ENCODE data around the gene SMARCC1.
"Not testable (repeated sequence)": the region's sequence is repeated elsewhere in the genome, so short reads cannot be mapped to it uniquely, and the experiment has no call there.

The SMARCC1 gene

DNA sequence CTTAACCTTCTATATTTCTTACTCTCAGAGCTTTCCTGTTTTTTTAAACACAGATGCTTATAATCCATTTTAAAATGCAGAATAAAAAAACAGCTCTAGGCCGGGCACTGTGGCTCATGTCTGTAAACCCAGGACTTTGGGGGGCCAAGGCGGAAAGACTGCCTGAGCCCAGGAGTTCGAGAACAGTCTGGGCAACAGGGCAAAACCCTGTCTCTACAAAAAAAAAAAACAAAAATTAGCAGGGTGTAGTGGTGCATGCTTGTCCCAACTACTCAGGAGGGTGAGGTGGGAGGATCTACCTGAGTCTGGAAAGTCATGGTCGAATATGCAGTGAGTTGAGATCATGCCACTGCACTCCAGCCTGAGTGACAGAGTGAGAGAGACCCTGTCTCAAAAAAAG lies 15.5 kb downstream of the SMARCC1 start:
- no peak for DNase-seq (ENCODE audit: low read depth)

DNA sequence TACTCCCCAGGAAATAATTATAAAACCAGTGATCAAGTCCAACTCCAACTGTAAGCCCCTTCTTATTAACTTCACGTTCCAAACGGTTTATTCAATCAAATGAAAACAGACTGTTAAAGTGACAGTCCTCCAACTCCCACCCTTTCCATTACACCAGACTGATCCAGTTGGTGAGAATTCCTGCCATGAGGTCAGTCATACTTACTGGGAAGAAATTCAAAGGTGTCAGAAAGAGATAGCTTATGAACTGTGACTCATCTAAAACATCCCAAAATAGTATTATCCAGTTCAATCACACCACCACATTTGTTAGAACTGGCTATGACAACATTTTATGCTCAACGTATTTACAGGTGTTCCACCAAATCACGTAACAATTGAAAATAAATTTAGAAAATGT lies 19.5 kb downstream of the SMARCC1 start:
- DNase-seq (ENCODE audit: low read depth) = peak; percentile 30

DNA sequence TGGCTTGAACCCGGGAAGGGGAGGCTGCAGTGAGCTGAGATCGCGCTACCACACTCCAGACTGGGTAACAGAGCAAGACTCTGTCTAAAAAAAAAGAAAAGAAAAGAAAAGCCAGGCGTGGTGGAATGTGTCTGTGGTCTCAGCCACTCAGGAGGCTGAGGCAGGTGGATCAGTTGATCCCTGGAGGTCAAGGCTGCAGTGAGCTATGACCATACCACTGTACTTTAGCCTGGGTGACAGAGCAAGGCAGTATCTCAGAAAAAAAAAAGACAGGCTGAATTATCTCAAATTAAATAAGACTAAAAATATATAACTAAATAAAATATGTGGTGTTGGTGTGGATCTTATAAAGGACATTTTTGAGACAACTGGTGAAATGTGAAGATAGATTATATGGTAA lies 20.6 kb downstream of the SMARCC1 start:
- no peak for DNase-seq (ENCODE audit: low read depth)

DNA sequence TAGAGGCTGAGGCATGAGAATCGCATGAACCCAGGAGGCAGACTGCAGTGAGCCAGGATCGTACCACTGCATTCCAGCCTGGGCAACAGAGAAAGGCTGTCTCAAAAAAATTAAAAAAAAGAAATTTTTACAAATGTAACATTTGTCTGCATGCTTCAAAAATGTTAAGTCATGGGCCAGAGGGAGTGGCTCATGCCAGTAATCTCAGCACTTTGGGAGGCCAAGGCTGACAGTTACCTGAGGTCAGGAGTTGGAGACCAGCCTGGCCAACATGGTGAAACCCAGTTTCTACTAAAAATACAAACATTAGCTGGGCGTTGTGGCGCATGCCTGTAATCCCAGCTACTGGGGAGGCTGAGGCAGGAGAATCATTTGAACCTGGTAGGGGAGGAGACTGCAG lies 21.5 kb downstream of the SMARCC1 start:
- not testable (repeated sequence) for DNase-seq (ENCODE audit: low read depth)

DNA sequence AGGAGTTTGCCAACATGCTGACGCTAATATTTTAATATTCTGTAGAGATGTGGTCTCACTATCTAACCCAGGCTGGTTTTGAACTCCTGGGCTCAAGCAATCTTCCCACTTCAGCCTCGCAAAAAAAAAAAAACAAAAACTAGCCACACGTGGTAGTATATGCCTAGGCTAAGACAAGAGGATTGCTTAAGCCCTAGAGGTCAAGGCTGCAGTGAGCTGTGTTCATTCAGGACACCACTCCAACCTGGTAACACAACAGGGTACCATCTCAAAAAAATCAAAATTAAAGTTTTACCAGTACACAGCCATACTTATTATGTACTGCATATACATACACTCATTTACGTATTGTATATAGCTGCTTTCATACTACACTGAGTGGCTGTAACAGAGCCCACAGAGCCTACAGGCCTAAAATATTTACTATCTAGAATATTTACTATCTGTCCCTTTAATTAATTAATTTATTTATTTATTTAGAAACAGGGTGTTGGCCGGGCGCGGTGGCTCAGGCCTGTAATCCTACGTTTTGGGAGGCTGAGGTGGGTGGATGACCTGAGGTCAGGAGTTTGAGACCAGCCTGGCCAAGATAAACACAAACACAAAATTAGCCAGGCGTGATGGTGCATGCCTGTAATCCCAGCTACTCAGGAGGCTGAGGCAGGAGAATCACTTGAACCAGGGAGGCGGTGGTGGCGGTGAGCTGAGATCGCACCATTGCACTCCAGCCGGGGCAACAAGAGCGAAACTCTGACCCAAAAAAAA lies 23.2 kb downstream of the SMARCC1 start:
- no peak for DNase-seq (ENCODE audit: low read depth)

DNA sequence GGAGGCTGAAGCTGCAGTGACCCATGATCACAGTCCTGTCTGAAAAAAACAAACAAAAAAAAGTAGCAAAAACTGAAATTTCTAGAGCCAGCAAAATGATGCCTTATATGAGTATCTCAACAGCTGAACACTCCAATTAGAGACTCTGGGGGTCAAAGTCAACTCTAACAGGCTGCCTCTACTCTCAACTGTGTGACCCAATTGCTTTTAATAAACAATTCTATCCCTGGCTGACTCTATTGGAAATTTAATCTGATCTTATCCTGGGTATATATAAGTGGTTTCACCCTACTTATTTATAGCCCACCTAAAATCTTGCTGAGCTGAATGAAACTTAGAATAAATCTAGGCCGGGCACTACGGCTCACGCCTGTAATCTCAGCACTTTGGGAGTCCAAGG lies 29.0 kb downstream of the SMARCC1 start:
- DNase-seq (ENCODE audit: low read depth) = no peak

DNA sequence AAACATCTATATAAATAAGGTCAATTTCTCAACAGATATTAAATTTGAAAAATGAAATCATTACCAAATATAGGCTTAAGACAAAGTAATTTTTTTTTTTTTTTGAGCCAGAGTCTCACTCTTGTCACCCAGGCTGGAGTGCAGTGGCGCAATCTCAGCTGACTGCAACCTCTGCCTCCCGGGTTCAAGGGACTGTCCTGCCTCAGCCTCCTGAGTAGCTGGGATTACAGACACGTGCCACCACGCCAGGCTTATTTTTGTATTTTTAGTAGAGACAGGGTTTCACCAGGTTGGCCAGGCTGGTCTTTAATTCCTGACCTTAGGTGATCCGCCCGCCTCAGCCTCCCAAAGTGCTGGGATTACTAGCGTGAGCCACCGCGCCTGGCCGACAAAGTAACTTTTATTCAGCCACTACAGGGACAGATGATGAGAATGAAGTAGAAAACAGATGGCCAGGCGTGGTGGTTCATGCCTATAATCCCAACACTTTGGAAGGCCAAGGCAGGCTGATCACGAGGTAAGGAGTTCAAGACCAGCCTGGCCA lies 30.8 kb downstream of the SMARCC1 start:
- DNase-seq (ENCODE audit: low read depth) = not testable (repeated sequence)

DNA sequence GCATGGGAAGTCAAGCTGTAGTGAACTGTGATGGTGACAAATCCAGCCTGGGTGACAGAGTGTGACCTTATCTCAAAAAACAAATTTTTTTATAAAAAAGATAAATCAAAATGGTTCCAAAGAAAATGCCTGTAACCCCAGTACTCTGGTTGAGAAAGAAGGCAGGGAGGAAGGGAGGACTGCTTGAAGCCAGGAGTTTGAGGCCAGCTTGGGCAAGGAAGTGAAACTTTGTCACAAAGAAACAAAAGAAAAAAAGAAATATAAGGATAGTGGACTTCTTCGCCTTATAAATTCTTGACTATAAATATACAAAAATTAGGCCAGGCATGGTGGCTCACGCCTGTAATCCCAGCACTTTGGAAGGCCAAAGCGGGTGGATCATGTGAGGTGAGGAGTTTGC lies 34.1 kb downstream of the SMARCC1 start:
- DNase-seq (ENCODE audit: low read depth) = no peak

DNA sequence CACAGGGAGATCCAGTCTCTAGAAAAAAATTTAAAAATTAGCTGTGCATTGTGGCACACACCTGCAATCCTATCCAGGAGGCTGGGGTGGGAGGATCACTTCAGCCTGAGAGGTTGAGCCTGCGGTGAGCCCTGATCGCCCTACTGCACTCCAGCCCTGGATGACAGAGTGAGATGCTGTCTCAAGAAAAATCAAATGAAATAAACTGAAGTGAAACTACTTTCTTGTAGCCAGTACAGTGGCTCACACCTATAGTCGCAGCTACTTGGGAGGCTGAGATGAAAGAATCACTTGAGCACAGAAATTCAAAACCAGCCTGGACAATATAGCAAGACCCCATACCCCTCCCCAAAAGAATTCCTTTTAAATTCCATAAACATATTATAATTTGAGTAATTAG lies 35.4 kb downstream of the SMARCC1 start:
- DNase-seq (ENCODE audit: low read depth) = no peak

DNA sequence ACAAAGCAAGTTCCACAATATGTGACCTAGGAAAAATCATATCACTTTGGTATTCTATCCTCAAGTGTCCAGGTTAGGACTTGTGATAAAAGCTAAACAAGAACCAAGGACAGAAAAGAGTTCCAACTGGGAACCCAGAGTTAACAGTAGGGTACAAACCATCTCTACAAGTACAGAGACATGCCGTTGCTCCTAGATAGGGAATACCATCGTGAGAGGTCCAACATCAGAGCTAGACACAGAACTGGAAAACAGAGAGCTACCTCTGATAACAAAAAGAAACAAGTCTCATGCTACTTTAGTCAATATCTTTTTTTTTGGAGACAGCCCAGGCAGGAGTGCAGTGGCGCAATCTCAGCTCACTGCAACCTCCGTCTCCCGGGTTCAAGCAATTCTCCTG lies 37.8 kb downstream of the SMARCC1 start:
- no peak for DNase-seq (ENCODE audit: low read depth)

DNA sequence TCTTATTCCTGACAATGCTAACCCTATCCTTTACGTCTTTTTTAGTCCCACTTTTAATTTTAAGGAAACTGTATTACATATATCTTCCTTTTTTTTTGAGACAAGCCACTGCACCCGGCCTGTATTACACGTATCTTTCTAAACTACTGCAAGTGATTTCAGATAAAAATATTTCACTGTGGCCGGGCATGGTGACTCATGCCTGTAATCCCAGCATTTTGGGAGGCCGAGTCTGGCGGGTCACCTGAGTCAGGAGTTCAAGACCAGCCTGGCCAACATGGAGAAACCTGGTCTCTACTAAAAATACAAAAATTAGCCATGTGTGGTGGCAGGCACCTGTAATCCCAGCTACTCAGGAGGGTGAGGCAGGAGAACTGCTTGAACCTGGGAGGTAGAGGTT lies 38.3 kb downstream of the SMARCC1 start:
- peak; percentile 55 for DNase-seq (ENCODE audit: low read depth)

DNA sequence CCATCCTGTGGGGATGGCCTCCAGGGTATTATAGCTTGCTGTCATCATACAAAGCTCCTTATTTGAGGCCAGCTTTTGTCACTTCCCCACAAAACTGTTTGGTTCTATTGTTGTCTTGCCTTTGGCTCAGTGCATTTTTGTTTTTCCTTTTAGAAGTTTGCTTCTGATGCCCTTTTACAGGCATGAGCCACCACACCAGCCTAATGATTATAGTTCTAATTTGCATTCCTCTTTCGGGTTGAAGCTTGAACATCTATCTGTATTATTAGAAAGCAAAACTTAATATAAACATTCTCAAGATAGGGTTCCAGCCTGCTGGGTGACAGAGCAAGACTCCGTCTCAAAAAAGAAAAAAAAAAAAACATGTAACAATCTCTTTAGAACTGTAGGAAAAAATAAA lies 39.8 kb downstream of the SMARCC1 start:
- DNase-seq (ENCODE audit: low read depth) = no peak

DNA sequence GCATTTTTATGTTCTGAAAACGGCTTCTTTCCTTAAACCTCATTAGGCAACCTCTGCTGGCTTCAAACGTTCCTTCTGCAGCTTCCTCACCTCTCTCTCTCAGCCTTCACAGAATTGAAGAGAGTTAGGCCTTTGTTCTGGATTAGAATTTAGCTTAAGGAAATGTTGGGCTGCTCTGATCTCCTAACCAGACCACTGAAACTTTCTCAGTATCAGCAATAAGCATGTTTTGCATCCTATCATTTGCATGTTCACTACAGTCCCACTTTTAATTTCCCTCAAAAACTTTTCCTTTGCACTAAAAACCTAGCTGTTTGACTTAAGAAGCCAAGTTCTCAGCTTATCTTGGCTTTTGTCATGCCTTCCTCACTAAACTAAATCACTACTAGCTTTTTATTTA lies 49.5 kb downstream of the SMARCC1 start:
- DNase-seq (ENCODE audit: low read depth) = no peak

DNA sequence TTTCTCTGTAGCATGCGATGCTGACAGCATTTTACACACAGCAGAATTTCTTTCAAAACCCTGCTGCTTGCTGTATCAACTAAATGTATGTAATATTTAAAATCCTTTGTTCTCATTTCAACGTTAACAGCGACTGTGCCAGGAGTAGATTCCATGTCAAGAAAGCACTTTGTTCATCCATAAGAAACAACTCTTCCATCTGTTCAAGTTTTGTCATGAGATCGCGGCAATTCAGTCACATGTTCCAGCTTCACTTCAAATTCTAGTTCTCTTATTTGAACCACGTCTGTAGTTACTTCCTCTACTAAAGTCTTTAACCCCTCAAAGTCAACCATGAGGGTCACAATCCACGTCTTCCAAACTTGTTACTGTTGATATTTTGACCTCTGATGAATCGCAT lies 50.6 kb downstream of the SMARCC1 start:
- DNase-seq (ENCODE audit: low read depth) = no peak

DNA sequence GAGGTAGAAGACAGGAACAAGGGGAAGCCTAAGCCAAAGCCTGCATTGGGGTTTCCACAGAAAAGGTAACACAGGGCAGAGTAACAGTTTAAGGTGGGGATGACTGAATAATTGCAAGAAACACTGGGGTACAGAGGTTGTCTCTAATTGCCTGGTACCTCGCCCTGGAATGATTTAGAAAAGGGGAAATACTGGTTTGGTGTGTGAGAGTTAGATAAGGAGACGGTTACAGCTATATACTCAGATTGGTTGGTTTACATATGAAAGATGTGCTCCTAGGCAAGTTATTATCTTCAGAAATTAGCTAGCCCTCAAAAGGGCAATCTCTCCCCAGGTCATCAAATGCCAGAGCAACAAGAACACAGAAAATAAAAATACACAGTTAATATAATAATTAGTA lies 58.8 kb downstream of the SMARCC1 start:
- DNase-seq (ENCODE audit: low read depth) = no peak

DNA sequence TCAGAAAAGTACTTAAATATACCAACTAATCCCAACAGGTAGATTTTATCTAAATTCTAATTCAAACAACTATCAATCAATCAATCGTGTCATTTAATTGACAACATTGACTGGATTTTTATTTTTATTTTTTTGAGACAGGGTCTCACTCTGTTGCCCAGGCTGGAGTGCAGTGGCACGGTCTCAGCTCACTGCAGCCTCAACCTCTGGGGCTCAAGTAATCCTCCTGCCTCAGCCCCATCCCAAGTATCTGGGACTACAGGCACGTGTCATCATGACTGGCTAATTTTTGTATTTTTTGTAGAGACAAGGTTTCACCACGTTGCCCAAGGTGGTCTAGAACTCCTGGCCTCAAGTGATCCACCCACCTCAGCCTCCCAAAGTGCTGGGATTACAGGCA lies 64.2 kb downstream of the SMARCC1 start:
- not testable (repeated sequence) for DNase-seq (ENCODE audit: low read depth)

DNA sequence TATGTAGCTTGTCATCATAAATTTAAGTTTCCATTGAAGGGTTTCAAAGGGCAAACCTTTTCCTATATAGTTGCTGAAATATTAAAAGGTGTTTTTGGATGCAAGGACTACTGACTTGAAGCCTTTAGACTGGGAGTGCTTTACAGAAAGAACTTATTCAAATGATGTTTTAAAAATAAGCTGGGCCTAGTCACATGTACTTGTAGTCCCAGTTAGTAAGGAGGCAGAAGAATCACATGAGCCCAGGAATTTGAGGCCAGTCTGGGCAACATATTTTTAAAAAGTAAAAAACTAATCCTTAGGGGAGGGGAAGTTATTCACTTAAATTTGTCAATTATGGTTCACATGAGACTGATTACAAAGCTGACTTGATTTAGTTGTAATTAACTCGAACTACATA lies 65.0 kb downstream of the SMARCC1 start:
- no peak for DNase-seq (ENCODE audit: low read depth)

DNA sequence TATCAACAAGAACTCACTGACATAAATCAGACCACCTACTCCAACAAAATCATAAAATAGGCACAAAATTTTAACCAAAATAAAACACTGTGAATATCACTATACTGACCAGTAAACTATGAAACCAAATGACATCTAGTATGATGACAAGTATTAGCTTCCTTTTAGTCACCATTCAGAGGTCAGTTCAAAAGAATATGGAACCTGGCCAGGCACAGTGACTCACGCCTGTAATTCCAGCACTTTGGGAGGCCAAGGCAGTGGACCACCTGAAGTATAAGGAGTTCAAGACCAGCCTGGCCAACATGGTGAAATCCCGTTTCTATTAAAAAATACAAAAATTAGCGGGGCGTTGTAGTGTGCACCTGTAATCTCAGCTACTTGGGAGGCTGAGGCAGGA lies 65.8 kb downstream of the SMARCC1 start:
- peak; percentile 58 for DNase-seq (ENCODE audit: low read depth)

DNA sequence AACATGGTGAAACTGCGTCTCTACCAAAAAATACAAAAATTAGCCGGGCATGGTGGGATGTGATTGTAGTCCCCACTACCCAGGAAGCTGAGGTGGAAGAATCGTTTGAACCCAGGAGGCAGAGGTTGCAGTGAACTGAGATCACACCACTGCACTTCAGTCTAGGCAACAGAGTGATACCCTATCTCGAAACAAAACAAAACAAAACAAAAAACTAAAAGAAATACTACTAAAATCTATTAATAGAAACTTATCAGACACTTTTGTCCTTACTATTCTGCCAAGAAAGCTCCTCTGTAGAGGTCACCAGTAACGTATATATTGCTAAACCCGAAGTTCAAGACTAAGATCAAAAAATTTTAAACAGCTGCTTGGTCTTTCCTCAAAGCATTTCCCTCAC lies 67.1 kb downstream of the SMARCC1 start:
- DNase-seq (ENCODE audit: low read depth) = no peak

DNA sequence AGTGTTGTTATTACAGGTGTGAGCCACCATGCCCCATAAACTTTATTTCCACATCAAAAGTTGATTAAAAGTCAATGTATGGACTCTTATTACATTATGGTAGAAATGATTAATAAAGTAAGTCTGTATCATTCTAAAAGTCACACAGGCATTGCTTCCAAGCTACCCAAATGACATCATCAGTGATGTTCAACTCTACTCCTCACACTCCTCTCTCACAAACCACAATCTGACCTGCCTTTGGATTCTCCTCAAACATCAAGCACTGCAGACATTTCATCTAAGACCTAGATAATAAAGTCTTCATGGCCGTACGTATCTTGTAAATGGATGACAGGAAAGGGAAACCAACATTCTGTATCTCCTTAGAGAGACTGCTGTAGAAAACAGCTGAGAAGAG lies 68.0 kb downstream of the SMARCC1 start:
- no peak for DNase-seq (ENCODE audit: low read depth)

DNA sequence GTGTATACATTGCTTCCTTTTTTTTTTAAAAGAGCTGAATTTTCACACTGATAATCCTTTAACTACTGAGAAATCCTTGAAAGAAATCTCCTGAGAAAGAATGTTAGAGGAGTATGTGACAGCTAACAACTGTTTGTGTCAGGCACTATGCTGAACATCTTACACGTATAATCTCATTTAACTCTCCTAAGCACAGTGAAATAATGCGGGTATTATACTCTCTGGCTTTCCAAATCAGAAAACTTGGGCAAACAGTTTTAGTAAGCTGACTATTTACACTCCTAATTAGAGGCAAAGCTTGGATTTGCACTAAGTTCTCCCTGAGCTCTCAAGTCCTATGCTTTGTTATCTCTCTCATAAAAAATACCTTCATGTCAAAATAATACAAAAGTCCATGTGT lies 69.3 kb downstream of the SMARCC1 start:
- DNase-seq (ENCODE audit: low read depth) = no peak

DNA sequence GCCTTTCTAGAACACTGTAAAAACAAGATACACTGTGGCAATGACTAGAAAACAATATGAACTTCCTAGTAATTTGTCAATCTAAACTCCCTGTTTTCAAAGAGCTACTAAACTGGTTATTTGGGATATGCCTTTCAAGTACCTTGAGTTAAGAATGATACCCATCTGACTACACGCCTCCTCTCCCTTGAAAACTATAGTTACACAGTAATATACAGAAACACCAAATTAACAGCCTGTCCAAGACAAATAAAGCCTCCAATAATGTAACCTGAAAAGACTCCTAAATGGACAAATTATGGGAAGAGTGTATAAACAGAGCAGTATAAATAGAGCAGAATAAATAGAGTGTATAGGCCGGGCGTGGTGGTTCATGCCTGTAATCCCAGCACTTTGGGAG lies 70.1 kb downstream of the SMARCC1 start:
- no peak for DNase-seq (ENCODE audit: low read depth)

DNA sequence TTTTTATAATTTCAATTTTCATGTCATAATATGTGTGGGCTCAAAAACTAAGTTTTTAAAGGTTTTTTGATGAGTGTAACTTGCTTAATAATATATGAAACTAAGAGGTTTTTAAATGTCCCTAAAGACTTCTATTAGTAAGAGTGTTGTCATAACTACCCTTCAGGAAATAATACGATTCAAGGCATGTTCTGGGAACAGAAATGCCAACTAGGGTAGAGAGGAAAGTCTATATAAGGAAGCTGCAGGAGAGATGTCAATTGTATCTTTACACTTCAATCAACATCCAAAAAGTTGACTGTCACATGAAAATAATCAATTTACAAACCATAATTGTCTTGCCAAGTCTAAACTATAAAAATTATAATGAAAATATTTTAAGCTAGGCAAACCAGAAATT lies 76.3 kb downstream of the SMARCC1 start:
- DNase-seq (ENCODE audit: low read depth) = no peak

DNA sequence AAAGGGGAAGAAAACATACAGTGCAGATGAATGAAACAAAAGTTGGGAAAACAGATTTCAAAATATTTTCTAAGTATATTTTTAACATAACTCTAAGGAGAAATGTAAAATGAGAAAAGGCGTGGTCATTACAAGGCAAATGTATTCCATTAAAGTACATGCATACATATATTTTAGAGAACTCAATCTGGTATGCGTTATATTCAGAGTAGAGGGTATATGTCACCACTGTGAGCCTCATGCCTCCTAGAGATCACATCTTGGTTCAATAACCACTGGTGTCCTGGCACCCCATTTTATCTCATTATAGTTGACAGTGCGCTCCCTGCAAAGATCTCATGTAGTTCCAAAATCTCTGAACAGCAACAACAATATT lies 77.5 kb downstream of the SMARCC1 start:
- DNase-seq (ENCODE audit: low read depth) = no peak
